ENCODE measurements around the gene KIF12. TPM values are rescaled to one million over a fixed set of nuclear protein-coding genes. Genes with fewer than 3 reads are reported as not detected.
A peak's percentile ranks its signal among the peaks of the same experiment; 100 is the strongest.
"Not testable (repeated sequence)": the region's sequence is repeated elsewhere in the genome, so short reads cannot be mapped to it uniquely, and the experiment has no call there.

KIF12 gene
- total and polyA plus RNA-seq, 12 donors: 0.13 to 0.45 TPM; not detected in 10

DNA sequence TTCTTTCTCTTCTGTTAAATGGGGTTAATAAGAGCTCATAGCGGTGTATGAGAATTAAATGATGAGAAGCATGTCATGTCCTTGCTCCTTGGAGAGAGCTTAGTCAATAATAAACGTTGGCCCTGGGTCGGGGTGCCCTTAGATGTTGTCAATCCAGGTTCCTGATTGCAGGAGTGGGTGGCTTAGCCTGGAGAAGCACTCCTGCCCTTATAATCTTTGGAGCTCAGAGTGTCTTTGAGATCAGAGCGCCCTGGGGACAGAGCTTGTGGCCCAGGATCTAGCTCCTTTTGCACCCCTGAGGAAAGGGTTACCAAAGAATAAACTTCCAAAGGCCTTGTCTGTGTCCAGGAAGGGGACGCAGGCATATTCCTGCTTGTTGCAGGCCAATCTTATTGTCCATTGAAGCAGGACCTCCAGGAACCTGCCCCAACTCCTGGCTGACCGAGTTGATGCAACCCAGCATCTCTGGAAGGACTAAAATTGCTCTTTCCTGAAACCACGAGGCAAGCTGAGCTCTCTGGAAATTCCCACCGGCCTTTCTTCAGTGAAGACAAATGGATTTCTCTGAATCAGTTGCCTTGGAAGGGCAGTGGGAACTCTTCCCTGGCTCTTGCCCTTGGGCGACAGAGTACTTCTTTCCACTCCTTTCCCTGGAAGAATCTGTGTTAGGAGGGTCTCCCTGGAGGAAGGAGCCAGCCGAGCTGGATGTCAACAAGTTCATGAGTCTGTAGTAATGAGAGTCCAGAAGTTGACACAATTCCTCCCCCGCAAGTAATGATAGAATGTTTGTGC, 14.6 kb downstream of the KIF12 start:
- ATAC-seq (no peak), DNase-seq (no peak)
- H3K27ac ChIP-seq: no peak overlapping the region
- TF ChIP-seq, protein P1, sequence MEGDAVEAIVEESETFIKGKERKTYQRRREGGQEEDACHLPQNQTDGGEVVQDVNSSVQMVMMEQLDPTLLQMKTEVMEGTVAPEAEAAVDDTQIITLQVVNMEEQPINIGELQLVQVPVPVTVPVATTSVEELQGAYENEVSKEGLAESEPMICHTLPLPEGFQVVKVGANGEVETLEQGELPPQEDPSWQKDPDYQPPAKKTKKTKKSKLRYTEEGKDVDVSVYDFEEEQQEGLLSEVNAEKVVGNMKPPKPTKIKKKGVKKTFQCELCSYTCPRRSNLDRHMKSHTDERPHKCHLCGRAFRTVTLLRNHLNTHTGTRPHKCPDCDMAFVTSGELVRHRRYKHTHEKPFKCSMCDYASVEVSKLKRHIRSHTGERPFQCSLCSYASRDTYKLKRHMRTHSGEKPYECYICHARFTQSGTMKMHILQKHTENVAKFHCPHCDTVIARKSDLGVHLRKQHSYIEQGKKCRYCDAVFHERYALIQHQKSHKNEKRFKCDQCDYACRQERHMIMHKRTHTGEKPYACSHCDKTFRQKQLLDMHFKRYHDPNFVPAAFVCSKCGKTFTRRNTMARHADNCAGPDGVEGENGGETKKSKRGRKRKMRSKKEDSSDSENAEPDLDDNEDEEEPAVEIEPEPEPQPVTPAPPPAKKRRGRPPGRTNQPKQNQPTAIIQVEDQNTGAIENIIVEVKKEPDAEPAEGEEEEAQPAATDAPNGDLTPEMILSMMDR (IDR thresholded peaks at IDR 0.05): no peak
- no peaks in the 10 kb centered on the region for H3K36me3 ChIP-seq
- 77 to 78% methylated on average over 11 of the region's 11 CpGs for WGBS, 2 donors
- H3K27me3 ChIP-seq: peaks cover 0 to 15% (median 0%) of the 10 kb centered on the region in 7 donors
- intact Hi-C loops (cut with DNase I): loop anchor here in 6 of 10 donors (5.0 kb wide), 2 partner anchors 203 to 208 kb away; no protein-coding TSS in a partner anchor
- no peaks in the 10 kb centered on the region for H3K9me3 ChIP-seq
- peaks cover 0 to 5% (median 0%) of the 10 kb centered on the region in 9 donors for H3K4me1 ChIP-seq
- H3K4me3 ChIP-seq: no peak overlapping the region

DNA sequence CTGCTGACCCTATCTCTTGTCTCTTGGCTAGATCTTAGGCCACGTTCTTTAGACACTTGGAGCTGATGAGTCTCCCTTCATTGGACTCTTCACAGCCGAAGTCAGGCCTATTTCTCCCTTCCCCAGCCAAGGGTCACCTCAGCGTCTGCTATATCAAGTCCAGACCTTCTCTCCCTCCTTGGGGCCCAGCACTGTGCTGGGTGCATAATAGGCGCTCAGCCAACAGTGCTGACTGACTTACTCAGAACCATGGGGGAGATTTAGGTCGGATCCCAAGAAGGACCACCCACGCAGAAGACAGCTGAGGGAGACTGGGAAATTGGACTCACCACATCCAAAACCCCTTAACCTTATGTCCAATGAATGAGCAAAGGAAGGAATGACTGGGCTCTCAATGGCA, 15.4 kb downstream of the KIF12 start:
- intact Hi-C loops (cut with DNase I): loop anchor here in 6 of 10 donors (2.0 to 5.0 kb wide), 2 partner anchors 207 to 209 kb away; no protein-coding TSS in a partner anchor
- Histone ChIP-seq H3K27me3 (peaks cover 0 to 17% (median 0%) of the 10 kb centered on the region in 7 donors), H3K4me3 (no peak overlapping the region), H3K27ac (no peak overlapping the region), H3K9me3 (no peaks in the 10 kb centered on the region), H3K36me3 (no peaks in the 10 kb centered on the region), H3K4me1 (peaks cover 0 to 5% (median 0%) of the 10 kb centered on the region in 9 donors)
- TF ChIP-seq, protein P1 (IDR thresholded peaks at IDR 0.05): no peak
- WGBS, 2 donors: 92 to 93% methylated on average over 6 of the region's 6 CpGs
- DNase-seq (no peak), ATAC-seq (no peak)

DNA sequence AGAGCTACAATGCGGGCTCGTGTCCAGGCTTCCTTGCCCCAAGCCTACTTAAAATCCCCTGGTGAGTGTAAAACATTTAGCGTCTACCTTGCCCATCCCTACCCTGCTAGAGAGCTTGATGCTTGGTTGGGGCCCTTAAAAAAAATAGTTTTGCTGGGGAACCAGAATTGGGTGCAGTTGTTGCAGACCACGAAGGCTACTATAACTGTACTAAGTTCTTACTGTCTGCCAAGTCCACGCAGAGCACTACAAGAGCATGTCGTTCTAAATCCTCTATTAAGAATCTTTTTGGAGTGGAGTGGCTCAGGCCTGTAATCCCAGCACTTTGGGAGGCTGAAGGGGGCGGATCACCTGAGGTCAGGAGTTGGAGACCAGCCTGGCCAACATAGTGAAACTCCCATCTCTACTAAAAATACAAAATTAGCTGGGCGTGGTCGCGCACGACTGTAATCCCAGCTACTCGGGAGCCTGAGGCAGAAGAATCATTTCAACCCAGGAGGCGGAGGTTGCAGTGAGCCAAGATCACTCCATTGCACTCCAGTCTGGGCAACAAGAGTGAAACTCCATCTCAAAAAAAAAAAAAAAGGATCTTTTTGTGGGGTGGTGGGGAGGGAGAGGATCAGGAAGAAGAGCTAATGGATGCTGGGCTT, 16.2 kb downstream of the KIF12 start:
- not testable (repeated sequence) for DNase-seq
- WGBS, 2 donors: 59 to 62% methylated on average over 13 of the region's 13 CpGs

More for the DNA sequence above, 16.2 kb downstream of the KIF12 start:
- not testable (repeated sequence) for H3K4me3 ChIP-seq, H3K4me1 ChIP-seq, H3K27ac ChIP-seq, H3K36me3 ChIP-seq, H3K9me3 ChIP-seq
- peaks cover 0 to 19% (median 1%) of the 10 kb centered on the region in 7 donors for H3K27me3 ChIP-seq
- intact Hi-C loops (cut with DNase I): loop anchor here in 8 of 10 donors (1.0 to 5.0 kb wide), 3 partner anchors 208 to 209 kb away; no protein-coding TSS in a partner anchor
- peak in 1 of 8 donors; percentile 16 for ATAC-seq
- TF ChIP-seq, protein P1 (IDR thresholded peaks at IDR 0.05): peak in 2 of 9 donors; percentile 11 to 21

All from heart right ventricle (tissue), 16 donors.